ENCODE results near the gene GPR25.

The GPR25 gene

DNA sequence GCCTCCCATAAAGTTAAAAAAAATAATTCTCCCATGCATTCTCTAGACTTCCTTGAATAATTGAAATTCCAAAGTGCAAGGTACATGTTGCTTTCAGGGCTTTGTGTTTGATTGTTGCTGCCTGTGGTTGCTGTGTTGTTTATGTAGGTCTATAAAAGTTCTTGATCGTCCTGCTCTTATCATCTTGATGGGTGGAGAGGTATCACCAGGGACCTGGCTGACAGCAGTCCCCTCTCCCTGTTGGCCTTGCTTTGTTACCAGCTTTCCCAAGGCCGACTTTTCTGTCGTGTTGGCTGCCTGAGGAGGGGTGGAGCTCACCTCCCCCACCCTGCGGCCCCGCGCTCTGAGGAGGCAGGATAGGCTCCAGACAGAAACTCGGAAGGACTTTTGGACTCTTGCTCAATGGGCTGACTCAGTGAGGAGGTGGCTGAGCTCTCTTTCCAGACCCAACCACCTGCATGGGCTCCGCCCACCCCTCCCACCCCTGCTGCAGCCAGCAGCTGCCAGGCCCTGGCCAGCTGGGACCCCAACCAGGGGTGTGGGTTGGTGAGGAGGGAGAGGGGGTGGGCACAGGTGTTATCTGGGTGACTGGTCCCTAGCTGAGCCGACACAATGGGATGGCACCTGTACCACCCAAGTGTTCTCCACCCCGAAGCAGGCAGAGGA is 23.9 kb downstream of the GPR25 start:
- DNase-seq (ENCODE audit: low read depth), result peak; percentile 92
- TF ChIP-seq, protein P1, sequence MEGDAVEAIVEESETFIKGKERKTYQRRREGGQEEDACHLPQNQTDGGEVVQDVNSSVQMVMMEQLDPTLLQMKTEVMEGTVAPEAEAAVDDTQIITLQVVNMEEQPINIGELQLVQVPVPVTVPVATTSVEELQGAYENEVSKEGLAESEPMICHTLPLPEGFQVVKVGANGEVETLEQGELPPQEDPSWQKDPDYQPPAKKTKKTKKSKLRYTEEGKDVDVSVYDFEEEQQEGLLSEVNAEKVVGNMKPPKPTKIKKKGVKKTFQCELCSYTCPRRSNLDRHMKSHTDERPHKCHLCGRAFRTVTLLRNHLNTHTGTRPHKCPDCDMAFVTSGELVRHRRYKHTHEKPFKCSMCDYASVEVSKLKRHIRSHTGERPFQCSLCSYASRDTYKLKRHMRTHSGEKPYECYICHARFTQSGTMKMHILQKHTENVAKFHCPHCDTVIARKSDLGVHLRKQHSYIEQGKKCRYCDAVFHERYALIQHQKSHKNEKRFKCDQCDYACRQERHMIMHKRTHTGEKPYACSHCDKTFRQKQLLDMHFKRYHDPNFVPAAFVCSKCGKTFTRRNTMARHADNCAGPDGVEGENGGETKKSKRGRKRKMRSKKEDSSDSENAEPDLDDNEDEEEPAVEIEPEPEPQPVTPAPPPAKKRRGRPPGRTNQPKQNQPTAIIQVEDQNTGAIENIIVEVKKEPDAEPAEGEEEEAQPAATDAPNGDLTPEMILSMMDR (IDR thresholded peaks at IDR 0.05; ENCODE audit: low read depth, low read length), result no peak
- no peak for TF ChIP-seq POLR2A (IDR thresholded peaks at IDR 0.05; ENCODE audit: extremely low read depth, insufficient read length)
- 0 out of 2 replicates have a peak, but pooled peaks have one; percentile 6 for TF ChIP-seq MYC (IDR thresholded peaks at IDR 0.05; ENCODE audit: low read depth, low read length)
- TF ChIP-seq, protein P2, sequence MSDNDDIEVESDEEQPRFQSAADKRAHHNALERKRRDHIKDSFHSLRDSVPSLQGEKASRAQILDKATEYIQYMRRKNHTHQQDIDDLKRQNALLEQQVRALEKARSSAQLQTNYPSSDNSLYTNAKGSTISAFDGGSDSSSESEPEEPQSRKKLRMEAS (IDR thresholded peaks at IDR 0.05; ENCODE audit: low read depth, low read length), result no peak
- H3K4me3 ChIP-seq (ENCODE audit: low read depth, low read length), result no peak overlapping the region

DNA sequence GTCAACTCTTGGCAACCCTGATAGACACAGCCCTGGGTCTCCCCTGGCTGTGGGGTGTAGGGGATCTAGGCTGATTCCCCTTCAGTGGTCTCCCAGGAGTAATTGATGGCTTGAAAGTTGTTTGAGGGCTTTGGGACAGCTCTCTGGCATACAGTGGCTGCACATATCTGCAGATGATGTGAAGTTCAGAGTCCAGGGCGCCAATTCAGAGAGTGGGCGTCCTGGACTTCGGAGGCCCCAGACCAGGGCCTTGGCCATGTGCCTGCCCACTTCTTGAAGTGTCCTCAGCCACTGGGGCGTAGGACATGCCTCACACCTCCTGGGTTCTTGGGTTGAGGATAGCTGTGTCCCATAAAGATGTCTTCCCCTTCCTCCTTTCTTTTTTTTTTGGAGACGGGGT is 24.5 kb downstream of the GPR25 start:
- H3K4me3 ChIP-seq (ENCODE audit: low read depth, low read length), result no peak overlapping the region
- TF ChIP-seq MYC (IDR thresholded peaks at IDR 0.05; ENCODE audit: low read depth, low read length) (no peak), POLR2A (IDR thresholded peaks at IDR 0.05; ENCODE audit: extremely low read depth, insufficient read length) (no peak)
- TF ChIP-seq, protein P2 (IDR thresholded peaks at IDR 0.05; ENCODE audit: low read depth, low read length), result no peak
- TF ChIP-seq, protein P1 (IDR thresholded peaks at IDR 0.05; ENCODE audit: low read depth, low read length), result no peak
- DNase-seq (ENCODE audit: low read depth), result no peak

DNA sequence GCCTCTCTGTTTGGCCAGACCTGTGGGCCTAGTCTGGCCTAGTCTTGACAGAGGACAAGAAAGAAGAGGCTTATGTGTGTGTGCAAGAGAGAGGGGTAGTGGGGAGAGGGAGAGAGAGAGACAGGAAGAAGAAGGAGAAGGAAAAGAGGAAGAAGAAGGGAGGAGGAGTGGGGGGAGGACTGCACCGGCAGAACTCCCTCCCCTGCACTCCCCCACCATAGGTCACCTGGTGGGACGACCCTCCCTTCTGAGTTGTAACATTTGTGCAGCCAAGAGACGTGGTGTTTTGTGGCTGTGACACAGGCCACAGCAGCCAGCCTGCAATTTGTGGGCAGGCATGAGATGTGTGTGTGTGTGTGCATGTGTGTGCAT is 26.2 kb downstream of the GPR25 start:
- peak; percentile 78 for DNase-seq (ENCODE audit: low read depth)
- no peak overlapping the region for H3K4me3 ChIP-seq (ENCODE audit: low read depth, low read length)
- TF ChIP-seq, protein P2 (IDR thresholded peaks at IDR 0.05; ENCODE audit: low read depth, low read length), result no peak
- TF ChIP-seq POLR2A (IDR thresholded peaks at IDR 0.05; ENCODE audit: extremely low read depth, insufficient read length) (no peak), MYC (IDR thresholded peaks at IDR 0.05; ENCODE audit: low read depth, low read length) (no peak)
- TF ChIP-seq, protein P1 (IDR thresholded peaks at IDR 0.05; ENCODE audit: low read depth, low read length), result no peak

DNA sequence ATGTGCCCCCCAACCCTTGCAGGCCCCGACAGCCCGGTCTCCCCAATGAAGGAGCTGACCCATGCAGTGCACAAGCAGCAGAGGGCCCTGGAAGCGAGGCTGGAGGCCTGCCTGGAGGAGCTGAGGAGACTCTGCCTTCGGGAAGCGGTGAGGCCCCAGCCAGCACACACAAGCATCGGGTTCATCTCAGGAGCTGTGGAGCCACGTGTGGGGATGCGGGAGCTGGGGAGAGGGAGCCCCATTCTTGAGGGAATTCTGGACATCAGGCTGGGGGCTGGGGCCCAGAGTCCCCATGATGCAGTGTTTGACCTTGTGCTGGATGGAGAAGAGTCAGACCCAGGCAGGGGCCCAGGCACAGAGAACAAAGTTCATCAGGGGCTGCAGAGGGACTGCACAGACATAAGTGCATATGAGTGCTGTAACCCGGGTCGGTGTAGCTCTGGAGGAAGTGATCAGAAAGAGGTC is 26.7 kb downstream of the GPR25 start:
- TF ChIP-seq, protein P2 (IDR thresholded peaks at IDR 0.05; ENCODE audit: low read depth, low read length), result no peak
- TF ChIP-seq POLR2A (IDR thresholded peaks at IDR 0.05; ENCODE audit: extremely low read depth, insufficient read length), result no peak
- TF ChIP-seq, protein P1 (IDR thresholded peaks at IDR 0.05; ENCODE audit: low read depth, low read length), result no peak
- no peak for TF ChIP-seq MYC (IDR thresholded peaks at IDR 0.05; ENCODE audit: low read depth, low read length)
- peak; percentile 44 for DNase-seq (ENCODE audit: low read depth)
- H3K4me3 ChIP-seq (ENCODE audit: low read depth, low read length), result no peak overlapping the region

DNA sequence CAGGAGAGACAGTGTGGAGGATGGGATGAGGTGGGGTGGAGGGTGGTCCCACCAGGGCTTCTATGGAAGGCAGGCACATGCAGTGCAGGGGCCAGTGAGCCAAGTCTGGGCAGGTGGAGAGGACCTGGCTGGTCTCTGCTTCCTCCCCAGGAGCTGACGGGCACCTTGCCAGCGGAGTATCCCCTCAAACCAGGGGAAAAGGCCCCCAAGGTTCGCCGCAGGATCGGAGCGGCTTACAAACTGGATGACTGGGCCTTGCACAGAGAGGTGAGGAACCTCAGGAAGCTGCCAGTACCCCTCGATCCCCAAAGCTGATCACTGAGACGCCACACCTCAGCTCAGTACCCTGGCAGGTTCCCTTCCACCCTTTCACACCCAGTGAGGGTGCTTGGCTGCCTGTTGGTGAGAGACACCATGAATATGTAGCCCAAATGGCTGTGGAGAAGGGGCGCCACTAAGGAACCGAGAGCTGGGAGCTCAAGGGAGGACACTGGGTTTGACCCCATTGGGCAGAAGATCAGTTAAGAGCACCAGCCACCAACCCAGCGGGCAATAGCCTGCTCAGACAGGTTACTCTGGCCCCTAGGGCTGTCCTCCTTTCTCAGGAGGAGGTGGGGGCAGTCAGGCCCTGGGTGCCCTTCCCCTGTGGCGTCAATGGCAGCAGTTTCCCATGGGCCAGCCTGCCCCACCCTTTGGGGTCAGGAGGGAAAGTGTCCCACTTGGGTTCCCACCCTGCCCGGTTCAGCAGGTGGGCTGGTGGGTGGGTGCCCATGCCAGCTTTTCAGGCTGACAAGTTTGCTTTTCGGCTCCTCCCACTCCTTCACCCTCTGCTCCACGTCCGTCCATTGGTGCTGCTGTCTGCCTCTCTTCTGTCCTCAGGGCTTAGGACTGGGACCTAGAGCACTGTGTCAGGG is 27.4 kb downstream of the GPR25 start:
- no peak overlapping the region for H3K4me3 ChIP-seq (ENCODE audit: low read depth, low read length)
- no peak for TF ChIP-seq POLR2A (IDR thresholded peaks at IDR 0.05; ENCODE audit: extremely low read depth, insufficient read length)
- no peak for TF ChIP-seq MYC (IDR thresholded peaks at IDR 0.05; ENCODE audit: low read depth, low read length)
- TF ChIP-seq, protein P2 (IDR thresholded peaks at IDR 0.05; ENCODE audit: low read depth, low read length), result no peak
- TF ChIP-seq, protein P1 (IDR thresholded peaks at IDR 0.05; ENCODE audit: low read depth, low read length), result no peak
- DNase-seq (ENCODE audit: low read depth), result no peak

Measured in NB4 (cell line).